Retinal pigment epithelial cell (primary cell): ENCODE measurements around the gene GRID1.

ENCODE experiments used
- DNase-seq: peaks from one replicate; pipeline ENCODE4 v3.0.0-alpha.2; 2010; ENCODE audit warnings: low read depth
- H3K4me3 ChIP-seq: 2 replicates; pipeline ENCODE4 v1.5.1; 2011; ENCODE audit warnings: mild to moderate bottlenecking, low read length, control low read depth, moderate library complexity
- CTCF ChIP-seq: conservative IDR thresholded peaks from 2 replicates; pipeline ENCODE4 v1.5.1; 2011; ENCODE audit warnings: low read depth, low read length, control low read depth, inconsistent platforms

GRID1 gene

GRCh38 chr10:86319676-86320075 lies 46.9 kb downstream of the GRID1 start:
- no peak for DNase-seq
- TF ChIP-seq CTCF, result no peak
- no peak overlapping the region for H3K4me3 ChIP-seq

- TF ChIP-seq CTCF, result no peak
- no peak for DNase-seq
- no peak overlapping the region for H3K4me3 ChIP-seq
Measured at GRCh38 chr10:86317949-86318725, 48.5 kb downstream of the GRID1 start.

- H3K4me3 ChIP-seq, result no peak overlapping the region
- TF ChIP-seq CTCF, result no peak
Measured at GRCh38 chr10:86316990-86317389, 49.6 kb downstream of the GRID1 start.

GRCh38 chr10:86316274-86316835 lies 50.2 kb downstream of the GRID1 start:
- no peak overlapping the region for H3K4me3 ChIP-seq
- no peak for TF ChIP-seq CTCF
- DNase-seq, result no peak

More at GRCh38 chr10:86316990-86317389, 49.6 kb downstream of the GRID1 start:
- DNase-seq, result no peak

GRCh38 chr10:86315549-86315942 lies 51.0 kb downstream of the GRID1 start:
- no peak overlapping the region for H3K4me3 ChIP-seq
- TF ChIP-seq CTCF, result no peak
- DNase-seq, result no peak

GRCh38 chr10:86314616-86315548 lies 51.7 kb downstream of the GRID1 start:
- TF ChIP-seq CTCF, result no peak

More at GRCh38 chr10:86314616-86315548, 51.7 kb downstream of the GRID1 start:
- no peak overlapping the region for H3K4me3 ChIP-seq
- DNase-seq, result no peak
